Ishikawa (cell line): ENCODE results near the gene SRSF4.

Experiments used
- CEBPB ChIP-seq: IDR thresholded peaks from 2 replicates; pipeline ENCODE4 v1.6.1; 2012
- CREB1 ChIP-seq: IDR thresholded peaks from 2 replicates; pipeline ENCODE4 v1.6.1; 2012; ENCODE audit warnings: low read depth
- EGR1 ChIP-seq: IDR thresholded peaks from 2 replicates; pipeline ENCODE4 v1.6.1; 2012
- EP300 ChIP-seq: IDR thresholded peaks from 2 replicates; pipeline ENCODE4 v1.6.1; 2012; ENCODE audit warnings: borderline replicate concordance
- FOXM1 ChIP-seq: IDR thresholded peaks from 2 replicates; pipeline ENCODE4 v1.6.1; 2012; ENCODE audit warnings: low read depth, borderline replicate concordance
- NFIC ChIP-seq: IDR thresholded peaks from 2 replicates; pipeline ENCODE4 v1.6.1; 2012
- RAD21 ChIP-seq: IDR thresholded peaks from 2 replicates; pipeline ENCODE4 v1.6.1; 2012; ENCODE audit warnings: low read depth
- TAF1 ChIP-seq: IDR thresholded peaks from 2 replicates; pipeline ENCODE4 v1.6.1; 2012; ENCODE audit warnings: low read depth, mild to moderate bottlenecking
- TCF12 ChIP-seq: IDR thresholded peaks from 2 replicates; pipeline ENCODE4 v1.6.1; 2012; ENCODE audit warnings: low read depth
- TEAD4 ChIP-seq: IDR thresholded peaks from 2 replicates; pipeline ENCODE4 v1.6.1; 2012
- YY1 ChIP-seq: IDR thresholded peaks from 2 replicates; pipeline ENCODE4 v1.6.1; 2012; ENCODE audit warnings: low read depth
- TF ChIP-seq, protein P1 (sequence below): IDR thresholded peaks from 2 replicates; pipeline ENCODE4 v1.6.1; 2012
- TF ChIP-seq, protein P2 (sequence below): IDR thresholded peaks from 2 replicates; pipeline ENCODE4 v1.6.1; 2012; ENCODE audit warnings: low read depth, mild to moderate bottlenecking
- TF ChIP-seq, protein P3 (sequence below): IDR thresholded peaks from 2 replicates; pipeline ENCODE4 v1.6.1; 2012

DNA sequence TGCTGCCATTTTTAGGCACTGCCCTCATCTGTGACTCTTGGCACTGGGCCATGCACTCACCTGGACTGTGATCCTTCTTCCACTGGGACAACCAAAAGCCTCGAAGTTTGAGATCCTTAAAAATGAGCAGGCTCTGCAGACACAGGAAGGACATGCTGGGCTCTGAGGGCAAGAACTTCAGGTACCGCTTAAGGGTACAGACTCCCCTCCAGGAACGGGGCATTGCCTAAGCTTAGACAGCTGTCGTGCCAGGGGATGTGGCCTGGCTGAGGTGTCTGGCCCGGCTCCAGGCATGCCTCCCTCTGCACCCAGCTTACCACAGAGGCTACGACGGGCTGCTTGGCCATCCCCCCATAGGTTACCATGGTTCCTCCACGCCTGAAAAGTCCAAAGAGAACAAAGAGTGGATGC lies 14.2 kb upstream of the SRSF4 start:
- no peak for TF ChIP-seq CEBPB
- no peak for TF ChIP-seq TAF1
- TF ChIP-seq, protein P1, sequence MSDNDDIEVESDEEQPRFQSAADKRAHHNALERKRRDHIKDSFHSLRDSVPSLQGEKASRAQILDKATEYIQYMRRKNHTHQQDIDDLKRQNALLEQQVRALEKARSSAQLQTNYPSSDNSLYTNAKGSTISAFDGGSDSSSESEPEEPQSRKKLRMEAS: no peak
- TF ChIP-seq FOXM1: no peak
- no peak for TF ChIP-seq TCF12
- no peak for TF ChIP-seq TEAD4
- TF ChIP-seq EP300: no peak
- TF ChIP-seq RAD21: no peak
- TF ChIP-seq NFIC: peak; percentile 44
- TF ChIP-seq, protein P2, sequence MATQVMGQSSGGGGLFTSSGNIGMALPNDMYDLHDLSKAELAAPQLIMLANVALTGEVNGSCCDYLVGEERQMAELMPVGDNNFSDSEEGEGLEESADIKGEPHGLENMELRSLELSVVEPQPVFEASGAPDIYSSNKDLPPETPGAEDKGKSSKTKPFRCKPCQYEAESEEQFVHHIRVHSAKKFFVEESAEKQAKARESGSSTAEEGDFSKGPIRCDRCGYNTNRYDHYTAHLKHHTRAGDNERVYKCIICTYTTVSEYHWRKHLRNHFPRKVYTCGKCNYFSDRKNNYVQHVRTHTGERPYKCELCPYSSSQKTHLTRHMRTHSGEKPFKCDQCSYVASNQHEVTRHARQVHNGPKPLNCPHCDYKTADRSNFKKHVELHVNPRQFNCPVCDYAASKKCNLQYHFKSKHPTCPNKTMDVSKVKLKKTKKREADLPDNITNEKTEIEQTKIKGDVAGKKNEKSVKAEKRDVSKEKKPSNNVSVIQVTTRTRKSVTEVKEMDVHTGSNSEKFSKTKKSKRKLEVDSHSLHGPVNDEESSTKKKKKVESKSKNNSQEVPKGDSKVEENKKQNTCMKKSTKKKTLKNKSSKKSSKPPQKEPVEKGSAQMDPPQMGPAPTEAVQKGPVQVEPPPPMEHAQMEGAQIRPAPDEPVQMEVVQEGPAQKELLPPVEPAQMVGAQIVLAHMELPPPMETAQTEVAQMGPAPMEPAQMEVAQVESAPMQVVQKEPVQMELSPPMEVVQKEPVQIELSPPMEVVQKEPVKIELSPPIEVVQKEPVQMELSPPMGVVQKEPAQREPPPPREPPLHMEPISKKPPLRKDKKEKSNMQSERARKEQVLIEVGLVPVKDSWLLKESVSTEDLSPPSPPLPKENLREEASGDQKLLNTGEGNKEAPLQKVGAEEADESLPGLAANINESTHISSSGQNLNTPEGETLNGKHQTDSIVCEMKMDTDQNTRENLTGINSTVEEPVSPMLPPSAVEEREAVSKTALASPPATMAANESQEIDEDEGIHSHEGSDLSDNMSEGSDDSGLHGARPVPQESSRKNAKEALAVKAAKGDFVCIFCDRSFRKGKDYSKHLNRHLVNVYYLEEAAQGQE: no peak
- TF ChIP-seq, protein P3, sequence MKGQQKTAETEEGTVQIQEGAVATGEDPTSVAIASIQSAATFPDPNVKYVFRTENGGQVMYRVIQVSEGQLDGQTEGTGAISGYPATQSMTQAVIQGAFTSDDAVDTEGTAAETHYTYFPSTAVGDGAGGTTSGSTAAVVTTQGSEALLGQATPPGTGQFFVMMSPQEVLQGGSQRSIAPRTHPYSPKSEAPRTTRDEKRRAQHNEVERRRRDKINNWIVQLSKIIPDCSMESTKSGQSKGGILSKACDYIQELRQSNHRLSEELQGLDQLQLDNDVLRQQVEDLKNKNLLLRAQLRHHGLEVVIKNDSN: no peak
- TF ChIP-seq YY1: no peak
- no peak for TF ChIP-seq CREB1
- no peak for TF ChIP-seq EGR1
